Measurements from ENCODE around the gene NDUFB8.

- TF ChIP-seq OSR1 (CRISPR knock-in tag; IDR thresholded peaks at IDR 0.05), result no peak
- no peak for TF ChIP-seq TCF4 (CRISPR knock-in tag; IDR thresholded peaks at IDR 0.05; ENCODE audit: borderline replicate concordance)
- TF ChIP-seq PATZ1 (CRISPR knock-in tag; IDR thresholded peaks at IDR 0.05; ENCODE audit: borderline replicate concordance), result no peak
- no peak for TF ChIP-seq ISL1 (CRISPR knock-in tag; IDR thresholded peaks at IDR 0.05)
- no peak for TF ChIP-seq RARB (CRISPR knock-in tag; IDR thresholded peaks at IDR 0.05)
- no peak for TF ChIP-seq ZFP3 (CRISPR knock-in tag; IDR thresholded peaks at IDR 0.05)
- no peak for TF ChIP-seq ARNTL (CRISPR knock-in tag; IDR thresholded peaks at IDR 0.05; ENCODE audit: borderline replicate concordance, low read depth)
- TF ChIP-seq CSRNP3 (CRISPR knock-in tag; IDR thresholded peaks at IDR 0.05), result no peak
- no peak for TF ChIP-seq ZNF8 (CRISPR knock-in tag; IDR thresholded peaks at IDR 0.05)
- TF ChIP-seq, protein P1, sequence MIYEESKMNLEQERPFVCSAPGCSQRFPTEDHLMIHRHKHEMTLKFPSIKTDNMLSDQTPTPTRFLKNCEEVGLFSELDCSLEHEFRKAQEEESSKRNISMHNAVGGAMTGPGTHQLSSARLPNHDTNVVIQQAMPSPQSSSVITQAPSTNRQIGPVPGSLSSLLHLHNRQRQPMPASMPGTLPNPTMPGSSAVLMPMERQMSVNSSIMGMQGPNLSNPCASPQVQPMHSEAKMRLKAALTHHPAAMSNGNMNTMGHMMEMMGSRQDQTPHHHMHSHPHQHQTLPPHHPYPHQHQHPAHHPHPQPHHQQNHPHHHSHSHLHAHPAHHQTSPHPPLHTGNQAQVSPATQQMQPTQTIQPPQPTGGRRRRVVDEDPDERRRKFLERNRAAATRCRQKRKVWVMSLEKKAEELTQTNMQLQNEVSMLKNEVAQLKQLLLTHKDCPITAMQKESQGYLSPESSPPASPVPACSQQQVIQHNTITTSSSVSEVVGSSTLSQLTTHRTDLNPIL (CRISPR knock-in tag; IDR thresholded peaks at IDR 0.05; ENCODE audit: low read depth), result no peak
- TF ChIP-seq GLIS3 (CRISPR knock-in tag; IDR thresholded peaks at IDR 0.05), result no peak
- TF ChIP-seq POU6F1 (CRISPR knock-in tag; IDR thresholded peaks at IDR 0.05; ENCODE audit: borderline replicate concordance, low read depth), result no peak
- TF ChIP-seq BACH2 (CRISPR knock-in tag; IDR thresholded peaks at IDR 0.05; ENCODE audit: borderline replicate concordance), result no peak
- TF ChIP-seq PPARA (CRISPR knock-in tag; IDR thresholded peaks at IDR 0.05; ENCODE audit: borderline replicate concordance), result no peak
These were observed 50.6 kb downstream of the NDUFB8 start for GRCh38 chr10:100479037-100479436.

Data from SK-N-SH treated with all-trans-retinoic acid at 6 μM for 48 hours (cell line).